HG03565 (cell line): ENCODE measurements around the gene CEACAM16.

Experiments used
- ATAC-seq: cut with Tn5 transposase; IDR thresholded peaks from one replicate; pipeline ENCODE4 v1.9.1; 2021; ENCODE audit warnings: mild to moderate bottlenecking, moderate library complexity; ENCODE audit not compliant: unreplicated experiment

CEACAM16 gene

GRCh38 chr19:44757735-44758505, 59.0 kb downstream of the CEACAM16 start:
- ATAC-seq: no peak

- no peak for ATAC-seq
These were observed 59.6 kb downstream of the CEACAM16 start for GRCh38 chr19:44758596-44758995.

GRCh38 chr19:44759083-44759804, 60.3 kb downstream of the CEACAM16 start:
- ATAC-seq: no peak
